A549 (cell line): ENCODE results near the gene FYB1.

Experiments
- CTCF ChIP-seq: fragments of >200 bp; sonication (Bioruptor Twin); formaldehyde crosslinking; IDR thresholded peaks from 3 replicates; pipeline ENCODE4 v1.5.1; 2016
- EHF ChIP-seq: fragments of 250-450 bp; sonication (Bioruptor Pico); IDR thresholded peaks from 2 replicates; pipeline ENCODE4 v1.5.0; 2020; ENCODE audit warnings: mild to moderate bottlenecking
- POLR2A ChIP-seq: IDR thresholded peaks from 2 replicates; pipeline ENCODE4 v1.6.1; 2012; ENCODE audit warnings: mild to moderate bottlenecking, low read length

GRCh38 chr5:39173069-39173468 lies 46.3 kb downstream of the FYB1 start:
- no peak for TF ChIP-seq POLR2A
- no peak for TF ChIP-seq EHF (CRISPR knock-in tag)
- no peak for TF ChIP-seq CTCF
